Naive thymus-derived CD4-positive, alpha-beta T cell (primary cell): ENCODE data around the gene LRGUK. TPM values are rescaled to one million over a fixed set of nuclear protein-coding genes. Genes with fewer than 3 reads are reported as not detected.

Source experiments
- ATAC-seq: fragments of 150-1000 bp; cut with Tn5 transposase; 2 replicates; pipeline ENCODE4 v1.10.0; 2021; ENCODE audit warnings: mild to moderate bottlenecking, moderate library complexity
- CTCF ChIA-PET: fragments of 350-600 bp; sonication (Branson Sonifier 250); formaldehyde crosslinking; loops from one replicate; lab custom pipeline; 2021; ENCODE audit warnings: antibody characterized with exemption; lab: Charles Lee
- POLR2A ChIA-PET: fragments of 350-600 bp; sonication (Branson Sonifier 250); formaldehyde crosslinking; loops from one replicate; lab custom pipeline; 2021; ENCODE audit warnings: antibody characterized with exemption, inconsistent platforms; lab: Charles Lee
- DNase-seq, 9 donors: peaks; one replicate each; pipeline versions ENCODE4 v3.0.0 to v3.0.0-alpha.2; 2020 to 2022; ENCODE audit warnings: mixed read lengths in 1 of 9
- H3K27ac ChIP-seq: one replicate; pipeline ENCODE4 v1.7.0; 2013; ENCODE audit warnings: mild to moderate bottlenecking, low read depth, low read length, moderate library complexity
- H3K27me3 ChIP-seq, 2 donors: one replicate each; pipeline ENCODE4 v1.7.0; 2013; ENCODE audit warnings: low read length in 2 of 2, mild to moderate bottlenecking in 2 of 2, moderate library complexity in 2 of 2; ENCODE audit not compliant: control insufficient read depth in 2 of 2, insufficient read depth in 2 of 2
- H3K36me3 ChIP-seq, 3 experiments: 1 replicate in 2 of 3; 2 replicates in 1 of 3; pipeline ENCODE4 v1.7.0; 2013; ENCODE audit warnings: low read length in 3 of 3, mild to moderate bottlenecking in 3 of 3, moderate library complexity in 1 of 3; ENCODE audit not compliant: insufficient read depth in 3 of 3, control insufficient read depth in 2 of 3
- H3K4me1 ChIP-seq, 2 donors: one replicate each; pipeline ENCODE4 v1.7.0; 2013; ENCODE audit warnings: low read length in 2 of 2, mild to moderate bottlenecking in 2 of 2, moderate library complexity in 1 of 2; ENCODE audit not compliant: control insufficient read depth in 2 of 2, insufficient read depth in 2 of 2
- H3K4me3 ChIP-seq: 2 replicates; pipeline ENCODE4 v1.7.0; 2013; ENCODE audit warnings: mild to moderate bottlenecking, low read length
- H3K9me3 ChIP-seq, 3 experiments: 1 replicate in 2 of 3; 2 replicates in 1 of 3; pipeline ENCODE4 v1.7.0; 2013; ENCODE audit warnings: low read length in 3 of 3; ENCODE audit not compliant: control insufficient read depth in 2 of 3
- H3K27ac Mint-ChIP-seq, 9 donors: one replicate each; pipeline ENCODE4 v1.8.0; 2020 to 2022; ENCODE audit warnings: mixed read lengths in 9 of 9, mild to moderate bottlenecking in 8 of 9, moderate library complexity in 5 of 9, inconsistent platforms in 2 of 9
- H3K27me3 Mint-ChIP-seq, 5 donors: one replicate each; pipeline ENCODE4 v1.8.0; 2021 to 2022; ENCODE audit warnings: mixed read lengths in 5 of 5, mild to moderate bottlenecking in 1 of 5
- H3K36me3 Mint-ChIP-seq, 5 donors: one replicate each; pipeline ENCODE4 v1.8.0; 2020 to 2022; ENCODE audit warnings: mixed read lengths in 5 of 5, mild to moderate bottlenecking in 3 of 5, inconsistent platforms in 1 of 5
- H3K4me1 Mint-ChIP-seq, 7 donors: one replicate each; pipeline ENCODE4 v1.8.0; 2020 to 2022; ENCODE audit warnings: mixed read lengths in 7 of 7, mild to moderate bottlenecking in 3 of 7, inconsistent platforms in 1 of 7
- H3K4me3 Mint-ChIP-seq, 10 donors: one replicate each; pipeline ENCODE4 v1.8.0; 2020 to 2022; ENCODE audit warnings: mild to moderate bottlenecking in 10 of 10, mixed read lengths in 10 of 10, moderate library complexity in 6 of 10, inconsistent platforms in 2 of 10
- H3K9me3 Mint-ChIP-seq, 11 donors: one replicate each; pipeline ENCODE4 v1.8.0; 2020 to 2022; ENCODE audit warnings: mixed read lengths in 11 of 11, mild to moderate bottlenecking in 4 of 11, inconsistent platforms in 1 of 11, moderate library complexity in 1 of 11
- intact Hi-C, 2 donors: fragments of 100-400 bp; cut with micrococcal nuclease; formaldehyde crosslinking; loops; one replicate each; pipeline ENCODE4 v1.15.1; 2023
- polyA plus RNA-seq, 2 donors: library from polyadenylated mRNA; unstranded; fragments of 300-500 nt; fragmentation: Illumina TruSeq; gene quantifications; one replicate each; pipeline ENCODE4 v1.2.3, GENCODE V29; 2021
- total RNA-seq, 6 experiments: library from RNA in 5 of 6; stranded (reverse) in 5 of 6; gene quantifications; 1 replicate in 5 of 6; 2 replicates in 1 of 6; pipeline ENCODE4 v1.2.3 and lab custom pipeline; 2021 to 2026

The LRGUK gene
- total and polyA plus RNA-seq, 7 experiments from 2014 or later, result 0.22 to 1.0 (median 0.39) TPM; not detected in 1

DNA sequence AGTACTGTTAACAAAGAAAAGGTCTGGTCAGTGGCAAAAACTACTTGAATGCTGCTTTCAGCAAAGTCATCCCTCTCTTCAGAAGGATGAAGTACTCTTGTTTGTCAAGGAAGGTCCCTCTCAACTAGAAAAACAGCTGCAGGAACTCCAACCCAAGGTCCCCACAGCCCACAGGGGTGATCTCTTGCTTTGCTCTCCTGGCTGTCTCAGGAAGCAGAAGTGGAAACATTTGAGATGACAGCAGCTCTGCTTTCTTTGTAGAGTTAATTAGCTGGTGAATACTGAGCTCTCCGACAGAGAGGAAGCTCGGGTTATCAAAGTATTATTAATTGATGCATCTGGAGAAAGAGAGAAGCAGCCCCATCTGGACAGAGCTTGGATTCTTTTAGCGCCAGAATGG, 25.4 kb upstream of the LRGUK start:
- no peaks in the 10 kb centered on the region for H3K4me1 Mint-ChIP-seq
- Histone ChIP-seq H3K4me1 (no peaks in the 10 kb centered on the region), H3K9me3 (no peaks in the 10 kb centered on the region), H3K27ac (no peak overlapping the region), H3K4me3 (no peak overlapping the region), H3K36me3 (no peaks in the 10 kb centered on the region), H3K27me3 (no peaks in the 10 kb centered on the region)
- POLR2A ChIA-PET, result no interaction called here
- H3K27me3 Mint-ChIP-seq, result no peaks in the 10 kb centered on the region
- no peak for ATAC-seq
- H3K4me3 Mint-ChIP-seq, result no peak overlapping the region
- H3K36me3 Mint-ChIP-seq, result peaks cover 0 to 6% (median 0%) of the 10 kb centered on the region in 5 donors
- H3K9me3 Mint-ChIP-seq, result peaks cover 0 to 23% (median 8%) of the 10 kb centered on the region in 11 donors
- DNase-seq, result no peak
- no peak overlapping the region for H3K27ac Mint-ChIP-seq
- intact Hi-C loops, result no loop called here
- CTCF ChIA-PET, result no interaction called here

DNA sequence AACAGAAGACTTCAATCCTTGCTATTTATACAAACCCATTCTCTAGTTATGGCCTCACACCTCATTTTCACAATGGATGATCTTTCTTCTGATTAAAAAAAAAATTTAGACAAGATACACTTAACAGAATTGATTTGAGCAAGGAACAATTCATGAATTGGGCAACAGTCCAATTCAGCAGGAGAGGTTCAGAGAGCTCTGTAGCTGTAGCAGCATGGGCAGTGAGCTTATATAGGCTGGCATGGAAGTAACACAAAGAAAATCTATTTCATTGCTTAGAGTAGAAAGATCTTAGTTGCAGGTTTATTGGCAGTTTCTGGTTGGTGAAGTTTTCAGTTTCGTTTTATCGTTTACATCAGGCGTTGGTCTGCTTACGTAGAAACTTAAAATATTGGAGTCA, 23.0 kb upstream of the LRGUK start:
- intact Hi-C loops, result no loop called here
- Histone ChIP-seq H3K9me3 (no peaks in the 10 kb centered on the region), H3K36me3 (no peaks in the 10 kb centered on the region), H3K27me3 (no peaks in the 10 kb centered on the region), H3K27ac (no peak overlapping the region), H3K4me3 (no peak overlapping the region), H3K4me1 (no peaks in the 10 kb centered on the region)
- Mint-ChIP-seq H3K4me1 (no peaks in the 10 kb centered on the region), H3K36me3 (peaks cover 0 to 6% (median 0%) of the 10 kb centered on the region in 5 donors), H3K4me3 (no peak overlapping the region), H3K27me3 (no peaks in the 10 kb centered on the region), H3K27ac (no peak overlapping the region), H3K9me3 (peaks cover 0 to 6% (median 0%) of the 10 kb centered on the region in 11 donors)
- ChIA-PET CTCF (no interaction called here), POLR2A (no interaction called here)
- no peak for ATAC-seq
- DNase-seq, result peak in 2 of 9 donors; percentile 7 to 12

DNA sequence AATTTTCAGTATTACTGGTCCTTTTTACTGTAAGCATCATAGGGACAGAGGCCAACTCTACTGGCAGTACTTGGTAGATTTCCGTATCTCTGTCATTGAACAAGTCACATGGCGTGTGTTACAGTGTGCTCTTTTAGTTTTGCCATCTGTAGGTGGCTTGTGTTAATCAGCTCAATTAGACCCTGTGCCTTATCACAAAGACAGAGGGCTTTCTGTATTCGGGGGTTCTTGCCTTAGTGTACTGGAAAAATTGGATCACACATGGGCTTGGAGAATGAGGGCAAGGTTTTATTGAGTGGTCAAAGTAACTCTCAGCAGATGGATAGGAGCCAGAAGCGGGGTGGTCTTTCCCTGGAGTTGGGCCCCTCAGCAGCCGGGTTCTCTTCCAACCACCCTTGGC, 21.3 kb upstream of the LRGUK start:
- ChIA-PET CTCF (no interaction called here), POLR2A (no interaction called here)
- no peaks in the 10 kb centered on the region for H3K36me3 ChIP-seq
- peaks cover 0 to 3% (median 0%) of the 10 kb centered on the region in 5 donors for H3K36me3 Mint-ChIP-seq
- no peak overlapping the region for H3K27ac Mint-ChIP-seq
- no peaks in the 10 kb centered on the region for H3K9me3 ChIP-seq
- H3K27me3 Mint-ChIP-seq, result no peaks in the 10 kb centered on the region
- H3K4me1 Mint-ChIP-seq, result no peaks in the 10 kb centered on the region
- no peaks in the 10 kb centered on the region for H3K27me3 ChIP-seq
- no peaks in the 10 kb centered on the region for H3K4me1 ChIP-seq
- ATAC-seq (no peak), DNase-seq (no peak)
- no peak overlapping the region for H3K4me3 ChIP-seq
- no peak overlapping the region for H3K27ac ChIP-seq
- H3K9me3 Mint-ChIP-seq, result peaks cover 0 to 2% (median 0%) of the 10 kb centered on the region in 11 donors
- intact Hi-C loops, result no loop called here
- no peak overlapping the region for H3K4me3 Mint-ChIP-seq

DNA sequence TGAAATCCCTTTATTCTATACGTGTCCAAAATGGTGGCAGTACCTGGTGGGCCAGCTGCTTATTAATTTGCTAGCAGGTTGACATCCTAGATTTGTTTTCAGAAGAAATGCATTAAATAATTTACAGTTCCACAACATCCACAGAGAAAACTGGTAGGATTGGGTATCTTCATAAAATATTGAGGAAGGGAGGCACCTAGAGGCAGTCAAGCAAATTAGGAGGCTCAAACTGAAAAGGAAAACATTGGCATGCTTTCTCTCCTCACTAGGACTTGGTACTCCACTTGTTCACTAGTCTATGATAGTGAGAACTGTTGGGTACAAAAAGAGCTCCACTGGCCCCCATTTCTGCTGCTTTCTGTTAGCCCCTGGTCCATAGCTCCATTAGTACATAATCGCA, 18.3 kb upstream of the LRGUK start:
- H3K27ac ChIP-seq, result no peak overlapping the region
- no peaks in the 10 kb centered on the region for H3K27me3 ChIP-seq
- no peak overlapping the region for H3K27ac Mint-ChIP-seq
- H3K36me3 Mint-ChIP-seq, result peaks cover 0 to 5% (median 4%) of the 10 kb centered on the region in 5 donors
- ATAC-seq (no peak), DNase-seq (no peak)
- no peaks in the 10 kb centered on the region for H3K4me1 ChIP-seq
- intact Hi-C loops, result no loop called here
- CTCF ChIA-PET, result no interaction called here
- no peak overlapping the region for H3K4me3 Mint-ChIP-seq
- POLR2A ChIA-PET, result no interaction called here
- H3K36me3 ChIP-seq, result no peaks in the 10 kb centered on the region
- H3K27me3 Mint-ChIP-seq, result no peaks in the 10 kb centered on the region
- no peaks in the 10 kb centered on the region for H3K4me1 Mint-ChIP-seq
- H3K4me3 ChIP-seq, result no peak overlapping the region
- H3K9me3 Mint-ChIP-seq, result no peaks in the 10 kb centered on the region
- H3K9me3 ChIP-seq, result no peaks in the 10 kb centered on the region

DNA sequence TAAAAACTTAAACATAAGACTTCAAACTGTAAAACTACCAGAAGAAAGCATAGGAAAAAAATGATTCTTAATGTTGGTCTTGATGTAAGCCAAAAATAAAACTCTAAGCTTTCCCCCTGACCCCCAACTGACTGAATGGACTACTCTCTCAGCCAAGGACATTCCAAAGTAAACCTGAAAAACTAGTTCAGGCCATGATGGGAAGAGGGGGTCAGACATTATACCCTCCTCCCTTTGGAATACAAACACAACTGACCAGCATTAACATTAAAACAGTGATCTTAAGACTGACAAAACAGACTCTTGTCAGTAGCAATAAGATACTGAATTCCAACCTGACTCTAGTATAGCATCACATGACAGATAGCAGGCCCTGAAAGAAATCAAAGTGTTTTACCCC, 13.5 kb upstream of the LRGUK start:
- H3K9me3 Mint-ChIP-seq, result peaks cover 0 to 2% (median 0%) of the 10 kb centered on the region in 11 donors
- intact Hi-C loops, result no loop called here
- peaks cover 0 to 5% (median 4%) of the 10 kb centered on the region in 5 donors for H3K36me3 Mint-ChIP-seq
- ChIA-PET POLR2A (no interaction called here), CTCF (no interaction called here)
- H3K4me3 ChIP-seq, result no peak overlapping the region
- DNase-seq (no peak), ATAC-seq (no peak)
- H3K9me3 ChIP-seq, result no peaks in the 10 kb centered on the region
- no peaks in the 10 kb centered on the region for H3K36me3 ChIP-seq
- no peak overlapping the region for H3K4me3 Mint-ChIP-seq
- no peak overlapping the region for H3K27ac Mint-ChIP-seq
- no peak overlapping the region for H3K27ac ChIP-seq
- H3K4me1 ChIP-seq, result no peaks in the 10 kb centered on the region
- no peaks in the 10 kb centered on the region for H3K4me1 Mint-ChIP-seq
- no peaks in the 10 kb centered on the region for H3K27me3 ChIP-seq
- H3K27me3 Mint-ChIP-seq, result peaks cover 0 to 8% (median 0%) of the 10 kb centered on the region in 5 donors

- no peak overlapping the region for H3K27ac ChIP-seq
These were observed 12.1 kb upstream of the LRGUK start for GRCh38 chr7:134114992-134115391.

GRCh38 chr7:134120405-134120804, 6.7 kb upstream of the LRGUK start:
- Histone ChIP-seq H3K4me1 (no peaks in the 10 kb centered on the region), H3K27ac (no peak overlapping the region), H3K27me3 (no peaks in the 10 kb centered on the region), H3K4me3 (no peak overlapping the region), H3K36me3 (no peaks in the 10 kb centered on the region), H3K9me3 (no peaks in the 10 kb centered on the region)
- DNase-seq, result no peak
- Mint-ChIP-seq H3K4me3 (no peak overlapping the region), H3K4me1 (peaks cover 0 to 8% (median 0%) of the 10 kb centered on the region in 7 donors), H3K9me3 (peaks cover 0 to 2% (median 0%) of the 10 kb centered on the region in 11 donors), H3K27me3 (peaks cover 0 to 9% (median 8%) of the 10 kb centered on the region in 5 donors), H3K27ac (no peak overlapping the region), H3K36me3 (no peaks in the 10 kb centered on the region)
- intact Hi-C loops, result loop anchor here in 1 of 2 donors (10.0 kb wide), 1 partner anchor 314 kb away; no protein-coding TSS in a partner anchor
- CTCF ChIA-PET, result no interaction called here
- POLR2A ChIA-PET, result no interaction called here
- ATAC-seq, result no peak

More at GRCh38 chr7:134114992-134115391, 12.1 kb upstream of the LRGUK start:
- H3K4me1 ChIP-seq, result no peaks in the 10 kb centered on the region
- Mint-ChIP-seq H3K27me3 (peaks cover 0 to 8% (median 0%) of the 10 kb centered on the region in 5 donors), H3K9me3 (peaks cover 0 to 2% (median 0%) of the 10 kb centered on the region in 11 donors), H3K27ac (no peak overlapping the region), H3K4me1 (no peaks in the 10 kb centered on the region), H3K36me3 (peaks cover 0 to 5% (median 4%) of the 10 kb centered on the region in 5 donors), H3K4me3 (no peak overlapping the region)
- no peaks in the 10 kb centered on the region for H3K9me3 ChIP-seq
- H3K4me3 ChIP-seq, result no peak overlapping the region
- DNase-seq, result no peak
- ATAC-seq, result no peak
- H3K36me3 ChIP-seq, result no peaks in the 10 kb centered on the region
- intact Hi-C loops, result no loop called here
- ChIA-PET POLR2A (no interaction called here), CTCF (no interaction called here)
- H3K27me3 ChIP-seq, result no peaks in the 10 kb centered on the region
